Ascending aorta (tissue), 2 donors: ENCODE data around the gene CC2D2A. TPM values are rescaled to one million over a fixed set of nuclear protein-coding genes. Genes with fewer than 3 reads are reported as not detected.

Source experiments
- DNase-seq, 2 donors: peaks; one replicate each; pipeline ENCODE4 v3.0.0-alpha.2; 2019; ENCODE audit warnings: low spot score in 2 of 2
- H3K27ac ChIP-seq, 2 donors: fragments of 200-600 bp; sonication (generic); one replicate each; pipeline ENCODE4 v1.5.1; 2016 to 2017; ENCODE audit warnings: mild to moderate bottlenecking in 1 of 2
- H3K27me3 ChIP-seq: fragments of 200-600 bp; sonication (generic); one replicate; pipeline ENCODE4 v1.5.1; 2017
- H3K36me3 ChIP-seq, 2 donors: fragments of 200-600 bp; sonication (generic); one replicate each; pipeline ENCODE4 v1.5.1; 2016
- H3K4me1 ChIP-seq, 2 donors: fragments of 200-600 bp; sonication (generic); one replicate each; pipeline ENCODE4 v1.5.1; 2016 to 2017; ENCODE audit warnings: mild to moderate bottlenecking in 1 of 2
- H3K4me3 ChIP-seq, 2 donors: fragments of 200-600 bp; sonication (generic); one replicate each; pipeline ENCODE4 v1.5.1; 2016 to 2017; ENCODE audit warnings: mild to moderate bottlenecking in 1 of 2
- H3K9me3 ChIP-seq, 2 donors: fragments of 200-600 bp; sonication (generic); one replicate each; pipeline ENCODE4 v1.5.1; 2016
- intact Hi-C: fragments of 100-400 bp; cut with DNase I; formaldehyde crosslinking; loops from one replicate; pipeline ENCODE4 v1.15.1; 2023
- total RNA-seq: library from RNA; depleted of rRNA; stranded (reverse); fragments of >200 nt; gene quantifications from one replicate; pipeline ENCODE4 v1.1.0, GENCODE V29; 2016
- TF ChIP-seq, protein P1 (sequence below), 3 experiments: fragments of 200-600 bp in 2 of 3; fragments of 450-650 bp in 1 of 3; sonication (generic) in 2 of 3; IDR thresholded peaks; one replicate each; pipeline ENCODE4 v1.5.1; 2016 to 2019; ENCODE audit warnings: antibody characterized with exemption in 3 of 3, mild to moderate bottlenecking in 1 of 3, moderate library complexity in 1 of 3

Gene CC2D2A
- total RNA-seq, 1 donor from 2014 or later = 2.8 TPM

GRCh38 chr4:15427701-15428100 lies 42.0 kb upstream of the CC2D2A start, which contains the start of gene C1QTNF7:
C1QTNF7 (plus strand) TSS chr4:15428033; CDS start chr4:15435744, 7,711 bp downstream.
- intact Hi-C loops = loop anchor here (2.0 to 5.0 kb wide), 2 partner anchors 25 to 425 kb away; partner anchors contain the start of gene CPEB2
- Histone ChIP-seq H3K9me3 (no peaks in the 10 kb centered on the region), H3K4me1 (peaks cover 3 to 26% of the 10 kb centered on the region in 2 donors), H3K27ac (peak within 1 kb of the TSS; percentile 74 to 82), H3K36me3 (no peaks in the 10 kb centered on the region), H3K4me3 (peak within 1 kb of the TSS; percentile 38 to 52), H3K27me3 (no peaks in the 10 kb centered on the region)
- no peak for DNase-seq
- TF ChIP-seq, protein P1, sequence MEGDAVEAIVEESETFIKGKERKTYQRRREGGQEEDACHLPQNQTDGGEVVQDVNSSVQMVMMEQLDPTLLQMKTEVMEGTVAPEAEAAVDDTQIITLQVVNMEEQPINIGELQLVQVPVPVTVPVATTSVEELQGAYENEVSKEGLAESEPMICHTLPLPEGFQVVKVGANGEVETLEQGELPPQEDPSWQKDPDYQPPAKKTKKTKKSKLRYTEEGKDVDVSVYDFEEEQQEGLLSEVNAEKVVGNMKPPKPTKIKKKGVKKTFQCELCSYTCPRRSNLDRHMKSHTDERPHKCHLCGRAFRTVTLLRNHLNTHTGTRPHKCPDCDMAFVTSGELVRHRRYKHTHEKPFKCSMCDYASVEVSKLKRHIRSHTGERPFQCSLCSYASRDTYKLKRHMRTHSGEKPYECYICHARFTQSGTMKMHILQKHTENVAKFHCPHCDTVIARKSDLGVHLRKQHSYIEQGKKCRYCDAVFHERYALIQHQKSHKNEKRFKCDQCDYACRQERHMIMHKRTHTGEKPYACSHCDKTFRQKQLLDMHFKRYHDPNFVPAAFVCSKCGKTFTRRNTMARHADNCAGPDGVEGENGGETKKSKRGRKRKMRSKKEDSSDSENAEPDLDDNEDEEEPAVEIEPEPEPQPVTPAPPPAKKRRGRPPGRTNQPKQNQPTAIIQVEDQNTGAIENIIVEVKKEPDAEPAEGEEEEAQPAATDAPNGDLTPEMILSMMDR (IDR thresholded peaks at IDR 0.05) = no peak

- intact Hi-C loops = loop anchor here (2.0 to 5.0 kb wide), 2 partner anchors 26 to 426 kb away; partner anchors contain the start of gene CPEB2
- no peak for DNase-seq
- no peaks in the 10 kb centered on the region for H3K36me3 ChIP-seq
- peak overlapping the region; percentile 38 to 52 for H3K4me3 ChIP-seq
- TF ChIP-seq, protein P1 (IDR thresholded peaks at IDR 0.05) = no peak
- peaks cover 6 to 28% of the 10 kb centered on the region in 2 donors for H3K4me1 ChIP-seq
- H3K9me3 ChIP-seq = no peaks in the 10 kb centered on the region
- H3K27ac ChIP-seq = peak overlapping the region; percentile 74 to 82
- no peaks in the 10 kb centered on the region for H3K27me3 ChIP-seq
These were observed 41.1 kb upstream of the CC2D2A start for GRCh38 chr4:15428611-15429010.

DNA sequence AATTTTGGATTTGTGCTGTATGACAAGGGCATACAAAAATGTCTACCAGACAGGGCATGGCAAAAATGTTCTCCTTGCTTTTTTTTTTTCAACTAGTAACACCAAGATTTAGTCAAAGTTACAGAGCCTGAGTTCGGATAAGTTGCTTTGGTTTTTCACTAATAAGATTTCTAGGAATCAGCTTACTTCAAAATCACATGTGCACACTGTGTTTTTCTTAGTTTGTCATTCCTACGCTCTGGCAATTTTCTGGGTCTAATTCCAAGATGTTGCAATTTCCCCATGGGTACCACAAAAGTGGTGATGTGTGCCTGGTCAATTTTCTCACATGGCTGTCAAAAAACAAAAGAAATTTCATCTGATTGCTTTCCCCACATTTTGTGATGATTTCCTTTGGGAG lies 35.6 kb upstream of the CC2D2A start:
- peaks cover 4 to 8% of the 10 kb centered on the region in 2 donors for H3K36me3 ChIP-seq
- intact Hi-C loops = loop anchor here (1.0 kb wide), 1 partner anchor 17 kb away; no protein-coding TSS in a partner anchor
- no peak for DNase-seq
- TF ChIP-seq, protein P1 (IDR thresholded peaks at IDR 0.05) = no peak
- H3K9me3 ChIP-seq = no peaks in the 10 kb centered on the region
- H3K27me3 ChIP-seq = no peaks in the 10 kb centered on the region
- H3K4me3 ChIP-seq = no peak overlapping the region
- H3K27ac ChIP-seq = peak overlapping the region; percentile 75 to 85
- peaks cover 5 to 29% of the 10 kb centered on the region in 2 donors for H3K4me1 ChIP-seq

DNA sequence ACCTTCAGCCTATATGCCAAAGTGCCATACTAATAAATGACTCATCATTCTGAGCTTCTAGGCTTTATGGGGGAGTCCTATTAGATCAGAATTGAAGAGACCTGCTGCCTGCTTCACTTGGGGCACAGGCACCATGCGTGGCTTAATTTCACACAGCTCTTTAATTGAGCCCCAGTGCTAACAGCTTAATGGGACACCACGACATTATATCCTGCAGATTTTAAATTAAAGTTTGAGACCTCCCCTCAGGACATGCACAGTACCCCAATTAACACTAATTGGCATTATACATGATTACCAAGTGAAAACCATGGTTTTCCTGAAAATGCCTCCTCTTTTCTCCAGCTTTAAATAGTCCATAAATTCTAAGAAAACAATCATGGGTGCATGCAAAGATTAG lies 35.0 kb upstream of the CC2D2A start:
- peaks cover 4 to 11% of the 10 kb centered on the region in 2 donors for H3K36me3 ChIP-seq
- no peak for DNase-seq
- no peaks in the 10 kb centered on the region for H3K27me3 ChIP-seq
- TF ChIP-seq, protein P1 (IDR thresholded peaks at IDR 0.05) = no peak
- H3K9me3 ChIP-seq = no peaks in the 10 kb centered on the region
- intact Hi-C loops = loop anchor here (1.0 kb wide), 1 partner anchor 17 kb away; no protein-coding TSS in a partner anchor
- no peak overlapping the region for H3K4me3 ChIP-seq
- peaks cover 5 to 27% of the 10 kb centered on the region in 2 donors for H3K4me1 ChIP-seq
- H3K27ac ChIP-seq = peak overlapping the region; percentile 25 to 85

GRCh38 chr4:15436513-15436912 lies 33.2 kb upstream of the CC2D2A start:
- Histone ChIP-seq H3K9me3 (no peaks in the 10 kb centered on the region), H3K4me3 (no peak overlapping the region), H3K36me3 (peaks cover 4 to 18% of the 10 kb centered on the region in 2 donors), H3K27ac (peak overlapping the region; percentile 13 to 37), H3K27me3 (no peaks in the 10 kb centered on the region), H3K4me1 (peaks cover 5 to 25% of the 10 kb centered on the region in 2 donors)
- TF ChIP-seq, protein P1 (IDR thresholded peaks at IDR 0.05) = no peak
- intact Hi-C loops = no loop called here
- no peak for DNase-seq
